Smooth muscle cell of the brain vasculature (primary cell): ENCODE data around the gene MOG.
"Not testable (repeated sequence)": the region's sequence is repeated elsewhere in the genome, so short reads cannot be mapped to it uniquely, and the experiment has no call there.

Experiments
- DNase-seq: peaks from one replicate; pipeline ENCODE4 v3.0.0-alpha.2; 2012; ENCODE audit warnings: low read depth, low spot score

The MOG gene

GRCh38 chr6:29637247-29637646 is 19.6 kb upstream of the MOG start:
- DNase-seq: no peak

GRCh38 chr6:29641430-29642148 is 15.3 kb upstream of the MOG start:
- no peak for DNase-seq

- DNase-seq: no peak
Measured at GRCh38 chr6:29647927-29648642, 8.8 kb upstream of the MOG start.

GRCh38 chr6:29649701-29650673 is 6.9 kb upstream of the MOG start:
- DNase-seq: peak; percentile 92

GRCh38 chr6:29651413-29652197 is 5.3 kb upstream of the MOG start:
- DNase-seq: no peak

- no peak for DNase-seq
Measured at GRCh38 chr6:29652198-29652584, 4.7 kb upstream of the MOG start.

GRCh38 chr6:29653452-29654038 is 3.3 kb upstream of the MOG start:
- DNase-seq: peak; percentile 56

GRCh38 chr6:29655658-29656057 is 1.2 kb upstream of the MOG start:
- no peak for DNase-seq

GRCh38 chr6:29656157-29656556 is 735 bp upstream of the MOG start:
- no peak for DNase-seq

- no peak for DNase-seq
Measured at GRCh38 chr6:29661071-29661470, 4.2 kb downstream of the MOG start.

GRCh38 chr6:29661502-29662141 is 4.7 kb downstream of the MOG start:
- DNase-seq: not testable (repeated sequence)

- no peak for DNase-seq
Measured at GRCh38 chr6:29663300-29664042, 6.6 kb downstream of the MOG start.

- no peak for DNase-seq
Measured at GRCh38 chr6:29665942-29666825, 9.3 kb downstream of the MOG start.

- no peak for DNase-seq
Measured at GRCh38 chr6:29666826-29667130, 9.9 kb downstream of the MOG start.

- DNase-seq: no peak
Measured at GRCh38 chr6:29667158-29667557, 10.3 kb downstream of the MOG start.

GRCh38 chr6:29671026-29671425 is 14.1 kb downstream of the MOG start:
- DNase-seq: no peak

GRCh38 chr6:29672116-29672515 is 15.2 kb downstream of the MOG start:
- not testable (repeated sequence) for DNase-seq

GRCh38 chr6:29673161-29673560 is 16.3 kb downstream of the MOG start:
- no peak for DNase-seq

GRCh38 chr6:29674008-29674407 is 17.1 kb downstream of the MOG start:
- DNase-seq: no peak
